HG03280 (cell line): ENCODE results near the gene GLB1L3.
"Not testable (repeated sequence)": the region's sequence is repeated elsewhere in the genome, so short reads cannot be mapped to it uniquely, and the experiment has no call there.

Experiments
- ATAC-seq: cut with Tn5 transposase; IDR thresholded peaks from one replicate; pipeline ENCODE4 v1.9.1; 2021; ENCODE audit warnings: mild to moderate bottlenecking, moderate library complexity; ENCODE audit not compliant: unreplicated experiment

GLB1L3 gene

DNA sequence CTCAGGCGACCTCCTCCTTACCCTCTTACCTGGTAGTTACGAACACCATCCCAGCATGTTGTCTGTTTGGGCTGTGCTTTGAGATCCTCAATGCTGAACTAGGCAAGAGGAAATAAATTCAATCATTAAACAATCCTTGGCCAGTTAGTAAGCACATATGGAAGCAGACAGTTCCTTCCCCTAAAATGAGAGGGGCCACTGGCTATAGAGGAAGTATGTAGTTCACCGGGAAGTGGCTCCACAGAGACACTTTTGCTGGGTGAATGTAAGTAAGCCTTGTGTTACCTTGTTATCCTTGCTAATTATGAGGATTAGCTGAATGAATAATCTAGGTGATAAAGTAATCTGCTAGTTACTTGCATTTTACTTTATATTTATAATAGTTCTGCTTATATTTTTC lies 25.9 kb upstream of the GLB1L3 start:
- no peak for ATAC-seq

DNA sequence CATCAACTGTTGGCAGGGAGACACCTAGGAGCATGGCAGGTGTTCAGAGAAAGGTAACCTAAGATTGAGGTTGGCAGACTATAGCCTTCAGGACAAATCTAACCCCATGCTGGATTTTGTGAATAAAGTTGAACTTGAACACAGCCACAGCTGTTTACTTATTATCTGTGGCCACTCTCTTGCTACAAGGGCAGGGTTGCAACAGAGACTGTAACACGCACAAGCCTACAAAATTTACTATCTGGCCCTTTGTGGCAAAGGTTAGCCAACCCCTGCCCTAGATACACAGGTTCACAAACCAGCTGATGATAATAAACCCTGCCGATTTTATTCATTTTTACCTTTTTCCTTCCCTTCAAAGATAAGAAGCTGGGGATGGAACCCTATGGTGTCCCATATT lies 25.5 kb upstream of the GLB1L3 start:
- ATAC-seq = no peak

DNA sequence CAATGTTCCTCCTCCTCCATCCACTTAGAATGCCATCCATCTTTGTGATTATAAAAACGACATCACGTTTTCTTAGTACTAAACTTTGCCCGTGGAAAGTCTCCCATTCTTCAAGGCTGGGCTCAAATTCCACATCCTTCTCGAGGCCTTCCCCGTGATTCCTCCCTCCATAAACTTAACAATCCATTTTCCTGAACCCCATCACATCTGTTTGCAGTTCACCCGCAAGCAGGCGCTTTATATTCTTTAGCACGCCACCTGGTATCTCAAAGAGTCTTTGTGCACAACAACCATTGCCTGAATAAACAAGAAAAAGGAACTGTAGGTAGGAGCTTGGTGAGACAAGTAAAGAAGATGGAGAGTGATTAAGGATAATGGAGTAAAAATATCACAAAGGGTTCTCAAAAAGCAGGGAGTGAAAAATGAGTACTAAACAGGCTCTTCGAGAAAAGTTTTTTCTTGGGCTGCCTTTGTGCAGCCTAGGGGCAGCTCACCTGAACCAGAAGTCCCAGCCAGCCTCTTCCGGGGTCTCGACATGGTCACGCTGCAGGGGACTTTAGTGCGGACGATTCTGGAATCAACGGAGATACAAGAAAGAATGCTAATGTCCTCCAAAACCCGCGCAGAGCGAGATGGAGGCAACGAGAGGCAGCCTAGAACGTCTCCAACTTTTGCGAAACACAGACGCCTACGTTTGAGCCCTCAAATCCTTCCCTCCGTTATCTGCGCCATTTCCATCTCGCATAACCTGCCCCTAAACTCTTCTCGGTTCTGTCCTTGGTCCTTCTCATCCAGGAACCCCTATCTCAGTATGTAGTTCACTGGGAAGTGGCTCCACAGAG lies 23.6 kb upstream of the GLB1L3 start:
- ATAC-seq = peak; percentile 10

DNA sequence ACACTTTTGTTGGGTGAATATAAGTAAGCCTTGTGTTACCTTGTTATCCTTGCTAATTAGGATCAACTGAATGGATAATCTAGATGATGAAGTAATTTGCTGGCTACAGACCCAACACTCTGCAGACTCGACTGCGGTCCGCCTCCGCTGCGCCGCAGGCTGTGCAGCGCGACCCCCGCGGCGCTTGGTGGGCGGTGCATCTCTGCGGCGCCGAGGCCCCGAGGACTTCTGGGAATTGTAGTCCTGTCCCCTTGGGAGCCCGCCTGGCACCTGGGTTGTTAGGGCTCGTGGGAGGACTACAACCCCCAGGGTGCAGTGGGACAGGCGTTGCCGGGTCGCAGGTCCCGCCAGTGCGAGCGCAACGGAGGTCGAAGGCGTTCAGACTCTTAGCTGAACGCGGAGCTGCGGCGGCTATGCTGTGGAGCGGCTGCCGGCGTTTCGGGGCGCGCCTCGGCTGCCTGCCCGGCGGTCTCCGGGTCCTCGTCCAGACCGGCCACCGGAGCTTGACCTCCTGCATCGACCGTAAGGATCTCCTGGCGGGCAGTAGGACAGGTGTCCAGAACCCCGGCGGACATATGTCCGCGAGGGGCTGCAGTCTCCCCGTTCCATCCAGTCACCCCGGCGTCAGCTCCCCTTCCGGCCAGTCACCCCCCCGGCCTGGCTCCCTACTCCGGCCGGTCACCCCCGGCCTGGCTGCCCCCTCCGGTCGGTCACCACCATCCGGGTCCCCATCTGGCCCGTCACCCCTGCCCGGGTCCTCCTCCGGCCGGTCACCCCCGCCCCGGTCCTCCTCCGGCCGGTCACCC lies 22.8 kb upstream of the GLB1L3 start, which contains the start of the genes ACAD8 and THYN1:
ACAD8 (plus strand) TSS at position 381 of the 806 bp plus-strand sequence; CDS start at position 414, 33 bp downstream.
THYN1 (minus strand) TSS at position 165 of the 806 bp plus-strand sequence. CDS start 470 bp downstream, outside the sequence.
- peak; percentile 99 for ATAC-seq

DNA sequence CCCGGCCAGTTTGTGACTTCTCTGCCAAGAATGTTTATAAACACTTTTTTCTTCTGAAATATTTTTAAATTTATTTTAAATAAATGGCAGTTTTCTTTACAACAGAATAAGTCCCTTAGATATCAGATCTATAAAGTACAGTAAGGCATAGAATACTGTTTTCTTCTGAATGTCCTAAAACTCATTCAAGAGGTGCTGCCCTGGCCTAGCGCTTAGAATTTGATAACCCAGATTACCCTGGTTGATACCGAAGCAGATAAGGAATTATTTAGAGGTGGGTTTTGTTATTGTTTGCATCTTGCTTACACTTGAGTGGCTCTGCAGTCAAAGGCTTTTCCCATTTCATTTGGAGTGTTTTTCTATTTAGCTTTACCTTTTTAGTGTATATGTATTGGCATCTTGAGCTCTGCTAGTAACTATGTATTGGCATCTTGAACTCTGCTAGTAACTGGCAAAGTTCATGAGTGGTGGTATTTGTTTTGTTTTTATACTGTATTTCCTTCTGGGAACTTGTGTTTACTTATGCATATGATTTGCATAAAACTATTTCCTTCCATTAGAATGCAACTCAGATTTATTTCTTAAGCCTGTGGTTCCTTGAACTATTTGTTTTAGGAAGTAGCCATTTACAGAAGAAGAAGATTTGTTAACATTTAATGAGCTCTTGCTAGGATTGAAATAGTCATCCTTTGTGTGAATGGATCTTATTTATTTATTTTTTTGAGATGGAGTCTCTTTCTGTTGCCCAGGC lies 21.6 kb upstream of the GLB1L3 start:
- no peak for ATAC-seq

DNA sequence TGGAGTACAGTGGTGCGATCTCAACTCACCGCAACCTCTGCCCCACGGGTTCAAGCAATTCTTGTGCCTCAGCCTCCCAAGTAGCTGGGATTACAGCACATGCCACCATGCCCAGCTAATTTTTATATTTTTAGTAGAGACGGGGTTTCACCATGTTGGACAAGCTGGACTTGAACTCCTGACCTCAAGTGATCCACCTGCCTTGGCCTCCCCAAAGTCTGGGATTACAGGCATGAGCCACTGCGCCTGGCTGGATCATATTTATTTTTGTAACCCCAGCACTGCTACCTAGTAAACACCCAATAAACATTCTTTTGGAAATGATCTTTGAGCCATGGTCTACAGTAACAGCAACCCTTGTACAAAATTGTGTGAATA lies 21.0 kb upstream of the GLB1L3 start:
- not testable (repeated sequence) for ATAC-seq

DNA sequence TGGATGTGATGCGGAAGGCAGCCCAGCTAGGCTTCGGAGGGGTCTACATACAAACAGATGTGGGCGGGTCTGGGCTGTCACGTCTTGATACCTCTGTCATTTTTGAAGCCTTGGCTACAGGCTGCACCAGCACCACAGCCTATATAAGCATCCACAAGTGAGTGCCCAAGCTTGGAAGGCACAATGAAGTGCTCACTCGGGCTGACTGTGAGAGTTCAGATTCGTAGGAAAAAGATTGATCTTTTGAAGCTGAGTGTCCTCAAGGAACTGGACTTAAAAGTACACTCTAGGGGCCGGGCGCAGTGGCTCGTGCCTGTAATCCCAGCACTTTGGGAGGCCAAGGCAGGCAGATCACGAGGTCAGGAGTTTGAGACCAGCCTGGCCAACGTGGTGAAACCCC lies 19.1 kb upstream of the GLB1L3 start:
- no peak for ATAC-seq

DNA sequence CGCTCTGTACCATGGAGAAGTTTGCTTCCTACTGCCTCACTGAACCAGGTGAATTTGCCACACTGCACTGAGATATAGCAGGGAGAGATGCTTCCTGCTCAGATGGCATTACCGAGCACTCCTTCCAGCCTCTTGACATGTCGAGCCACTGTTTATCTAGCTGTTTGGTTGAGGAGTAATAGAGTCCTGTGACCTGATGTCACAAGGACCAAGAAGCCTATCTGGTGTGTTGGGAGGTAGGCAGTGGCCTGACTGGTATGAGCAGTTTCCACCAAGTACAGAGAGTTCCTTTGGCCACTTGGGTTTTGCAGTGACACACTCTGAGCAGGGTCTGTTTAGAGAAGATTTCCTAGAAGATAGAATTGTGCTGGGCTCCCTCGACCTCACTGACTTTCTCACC lies 17.6 kb upstream of the GLB1L3 start:
- ATAC-seq = no peak

DNA sequence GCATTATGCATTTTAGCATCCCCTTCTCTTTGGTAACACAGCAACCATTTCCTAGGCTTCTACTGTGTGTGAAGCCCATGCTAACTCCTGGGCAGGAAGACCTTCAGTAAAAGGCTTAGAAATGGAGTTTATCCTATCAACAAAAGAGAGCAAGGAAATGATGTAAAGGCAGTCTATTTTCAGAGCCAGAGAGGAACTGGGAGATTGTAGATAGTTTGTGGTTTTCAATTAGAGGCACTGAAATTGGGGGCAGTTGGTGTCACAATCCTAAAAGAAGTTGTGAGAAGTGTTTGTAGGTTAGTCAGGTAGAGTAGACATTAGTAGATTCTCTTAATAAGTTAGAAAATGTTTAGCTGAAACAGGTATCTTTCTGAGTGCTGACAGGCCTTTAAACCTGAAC lies 15.7 kb upstream of the GLB1L3 start:
- no peak for ATAC-seq

DNA sequence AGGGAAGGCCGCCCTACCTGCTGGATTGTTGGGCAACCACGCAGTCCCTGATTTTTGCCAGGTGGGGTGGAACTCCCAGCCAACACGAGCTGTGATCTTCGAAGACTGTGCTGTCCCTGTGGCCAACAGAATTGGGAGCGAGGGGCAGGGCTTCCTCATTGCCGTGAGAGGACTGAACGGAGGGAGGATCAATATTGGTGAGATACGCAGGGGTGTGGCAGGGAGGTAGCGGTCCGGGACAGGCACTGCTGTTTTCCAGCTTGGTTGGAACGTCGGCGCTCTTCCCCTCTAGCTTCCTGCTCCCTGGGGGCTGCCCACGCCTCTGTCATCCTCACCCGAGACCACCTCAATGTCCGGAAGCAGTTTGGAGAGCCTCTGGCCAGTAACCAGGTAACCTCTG lies 15.2 kb upstream of the GLB1L3 start:
- no peak for ATAC-seq

DNA sequence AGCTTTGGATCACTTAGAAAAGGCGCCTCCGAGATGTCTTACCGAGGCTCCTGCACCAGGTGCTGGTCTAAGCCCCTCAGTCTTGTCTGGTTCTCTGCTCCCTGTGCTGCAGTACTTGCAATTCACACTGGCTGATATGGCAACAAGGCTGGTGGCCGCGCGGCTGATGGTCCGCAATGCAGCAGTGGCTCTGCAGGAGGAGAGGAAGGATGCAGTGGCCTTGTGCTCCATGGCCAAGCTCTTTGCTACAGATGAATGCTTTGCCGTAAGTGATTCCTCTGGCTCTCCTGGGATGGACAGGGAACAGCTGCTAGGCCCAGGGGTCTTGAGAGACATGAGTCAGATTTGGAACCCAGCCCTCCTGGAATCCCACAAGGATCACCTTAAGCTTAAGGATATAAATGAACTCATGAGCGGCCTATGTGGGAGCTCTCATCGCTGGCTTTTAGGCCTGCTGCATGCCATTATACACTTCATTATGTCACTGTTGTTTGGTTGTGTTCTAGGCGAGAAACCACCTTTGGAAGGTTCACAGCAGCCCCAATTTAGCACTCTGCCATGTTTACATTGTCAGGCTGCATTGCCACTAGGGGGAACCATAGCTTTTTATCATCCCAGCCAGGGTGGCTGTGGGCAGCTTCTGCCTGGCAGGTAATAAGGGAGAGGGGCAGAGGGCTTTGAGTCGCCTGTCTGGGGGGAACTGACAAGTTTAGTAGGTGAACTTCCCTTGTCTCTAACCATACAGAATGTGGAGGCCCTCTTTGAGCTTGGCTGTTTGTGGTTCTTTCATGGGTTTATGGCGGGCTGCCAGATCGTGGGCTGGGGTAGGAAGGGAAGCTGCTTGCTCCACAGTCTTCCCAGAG lies 14.3 kb upstream of the GLB1L3 start:
- ATAC-seq = no peak

DNA sequence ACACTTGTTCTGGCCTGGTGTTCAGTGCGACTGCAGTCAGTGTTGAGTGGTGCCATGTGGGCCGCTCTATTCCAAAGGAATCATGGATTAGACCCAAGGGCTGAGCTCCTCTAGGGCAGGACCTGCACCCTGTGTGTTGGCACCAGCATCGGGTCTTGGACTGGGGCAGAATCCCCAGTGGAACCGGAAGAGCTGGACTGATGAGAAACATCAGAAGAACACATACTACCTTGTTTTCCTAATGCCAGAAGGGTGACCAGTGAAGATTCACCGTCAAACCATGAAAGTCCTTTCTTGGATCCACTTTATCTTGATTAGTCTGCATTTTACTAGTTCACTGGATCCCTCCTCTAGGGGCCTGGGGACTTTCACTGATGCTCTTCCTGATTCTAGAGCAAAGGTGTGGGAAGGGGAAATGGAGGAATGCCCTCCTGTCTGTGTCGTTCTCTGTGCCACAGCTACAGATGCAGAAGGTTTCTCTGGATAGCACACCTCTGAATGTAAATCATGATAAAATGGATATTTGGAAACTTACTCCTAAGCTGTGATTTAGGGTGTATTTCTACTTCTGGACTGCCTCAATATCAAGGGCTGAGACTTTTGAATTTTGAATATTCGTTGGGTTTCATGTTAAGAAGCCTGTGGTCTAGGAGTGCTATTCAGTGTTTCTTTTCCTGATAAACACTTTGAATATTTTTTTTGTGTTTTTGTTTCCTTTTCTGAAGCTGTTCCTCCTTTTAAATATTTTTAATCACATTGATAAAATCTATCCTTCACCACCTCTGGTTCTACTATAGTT lies 11.0 kb upstream of the GLB1L3 start:
- ATAC-seq = no peak

DNA sequence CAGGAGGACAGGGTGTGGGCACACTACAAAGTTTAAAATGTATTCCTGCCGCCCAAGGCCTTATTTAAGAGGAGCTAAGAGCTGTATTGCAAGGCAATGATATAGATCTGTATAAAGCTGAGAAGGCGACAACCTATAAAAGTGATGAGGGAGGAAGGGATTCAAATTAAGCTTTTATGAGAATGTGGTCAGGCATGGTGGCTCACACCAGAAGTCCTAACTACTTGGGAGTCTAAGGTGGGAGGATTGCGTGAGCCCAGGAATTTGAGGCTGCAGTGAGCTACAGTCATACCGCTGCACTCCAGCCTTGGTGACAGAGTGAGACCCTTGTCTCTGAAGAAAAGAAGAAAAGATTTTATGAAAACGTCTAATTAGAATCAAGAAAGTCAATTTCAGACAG lies 9.7 kb upstream of the GLB1L3 start:
- no peak for ATAC-seq

DNA sequence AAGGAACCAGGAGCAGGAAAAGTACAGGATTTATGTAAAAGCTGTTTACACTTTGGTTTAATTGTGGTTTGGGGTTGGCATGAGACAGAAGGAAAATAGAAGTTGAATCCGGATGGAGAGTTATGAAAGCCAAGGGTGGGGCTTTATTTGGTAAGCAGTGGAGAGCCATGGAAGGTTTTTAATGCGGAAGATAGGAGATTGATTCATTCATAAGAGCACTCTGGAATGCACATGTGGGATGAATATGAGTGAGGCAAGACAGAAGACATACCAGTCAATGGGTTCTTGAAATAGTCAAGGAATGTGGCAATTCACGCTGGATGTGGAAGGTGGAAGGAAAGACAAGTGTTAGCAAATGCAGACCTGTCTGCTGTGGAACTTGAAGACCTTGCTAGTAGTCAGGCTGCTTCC lies 9.3 kb upstream of the GLB1L3 start:
- ATAC-seq = no peak

DNA sequence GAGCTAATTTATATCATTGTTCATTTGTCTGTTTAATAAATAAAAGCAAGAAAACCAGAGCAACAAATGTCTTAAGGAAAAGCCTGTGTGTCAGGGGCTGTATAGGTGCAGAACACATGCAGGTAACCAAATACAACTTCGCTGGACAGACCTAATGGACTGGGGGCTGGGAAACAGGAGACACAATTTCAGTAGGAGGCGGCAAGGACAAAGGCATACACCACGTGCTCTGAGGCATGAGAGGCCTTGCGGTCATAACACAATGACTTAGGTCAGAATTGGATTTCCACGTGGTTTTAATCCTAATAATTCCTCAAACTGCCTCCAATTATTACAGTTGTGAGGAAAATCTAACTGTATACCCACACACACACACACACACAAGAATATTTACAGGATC lies 8.7 kb upstream of the GLB1L3 start:
- ATAC-seq = no peak

DNA sequence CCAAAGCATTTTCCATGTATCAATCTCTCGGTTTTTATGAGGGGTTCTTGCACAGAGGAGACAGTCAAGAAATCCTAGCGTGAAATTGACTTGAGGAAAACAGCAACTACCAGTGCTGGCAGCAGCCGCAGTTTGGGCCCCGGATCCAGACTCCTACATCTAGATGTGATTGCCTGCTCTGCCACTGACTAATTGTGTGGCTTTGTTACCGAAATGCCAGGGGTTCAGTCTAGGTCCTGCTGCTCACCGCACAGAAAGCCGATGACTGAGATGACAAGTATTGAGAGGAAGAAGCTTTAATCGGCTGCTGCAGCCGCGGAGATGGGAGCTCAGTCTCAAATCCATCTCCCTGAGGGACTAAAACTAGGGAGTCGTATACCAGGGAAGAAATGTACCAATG lies 8.2 kb upstream of the GLB1L3 start:
- ATAC-seq = no peak

DNA sequence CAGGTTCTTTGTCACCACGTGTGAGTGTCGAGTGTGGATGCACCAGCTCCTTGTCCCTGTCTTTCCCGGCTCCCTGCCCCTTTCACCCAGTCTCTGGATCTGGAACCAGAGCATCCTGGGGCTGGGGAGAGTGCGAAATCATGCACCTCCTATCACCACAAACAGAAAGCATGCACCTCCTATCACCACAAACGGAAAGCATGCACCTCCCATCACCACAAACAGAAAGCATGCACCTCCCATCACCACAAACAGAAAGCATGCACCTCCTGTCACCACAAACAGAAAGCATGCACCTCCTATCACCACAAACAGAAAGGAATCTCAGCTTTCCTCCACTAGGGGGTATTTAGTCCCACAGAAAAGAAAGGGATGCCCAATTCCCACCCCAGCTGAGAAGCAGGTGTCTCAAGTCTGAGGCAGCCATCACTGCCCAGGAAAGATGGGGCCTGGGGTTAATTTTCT lies 5.9 kb upstream of the GLB1L3 start:
- no peak for ATAC-seq

DNA sequence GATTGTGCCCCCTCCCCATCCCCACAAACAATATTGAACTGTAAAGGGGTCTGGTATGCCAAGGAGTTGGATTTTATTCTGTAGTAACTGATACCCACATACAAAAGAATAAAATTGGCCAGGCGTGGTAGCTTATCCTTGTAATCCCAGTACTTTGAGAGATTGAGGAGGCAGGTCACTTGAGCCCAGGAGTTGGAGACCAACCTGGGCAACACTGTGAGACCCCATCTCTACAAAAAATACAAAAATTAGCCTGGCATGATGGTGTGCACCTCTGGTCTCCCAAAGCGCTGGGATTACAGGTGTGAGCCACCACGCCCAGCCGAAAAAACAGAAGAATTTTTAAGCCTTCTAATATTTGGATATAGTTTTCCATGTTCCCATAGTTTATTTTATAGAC lies 4.2 kb upstream of the GLB1L3 start:
- no peak for ATAC-seq
